ENCODE data around the gene CAPN13.

Gene CAPN13

DNA sequence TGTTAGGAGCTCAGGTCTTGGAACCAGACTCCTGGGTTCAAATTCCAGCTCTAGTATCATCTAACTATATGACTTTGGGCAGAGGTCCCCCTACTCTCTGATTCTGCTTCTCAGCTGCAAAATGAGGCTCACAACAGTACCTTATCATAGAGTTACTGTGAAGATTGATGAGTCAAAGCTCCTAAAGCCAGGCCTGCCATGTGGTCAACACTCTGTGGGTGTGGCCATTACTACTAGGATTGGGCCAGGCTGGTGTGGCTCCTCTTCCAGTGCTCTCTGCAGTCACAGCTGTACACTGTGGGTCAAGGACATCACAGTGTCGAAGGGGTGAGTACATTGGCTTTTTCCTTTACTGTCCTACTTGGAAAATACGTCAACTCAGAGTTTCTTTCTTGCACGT, 22.6 kb downstream of the CAPN13 start:
- no peak for FAIRE-seq

DNA sequence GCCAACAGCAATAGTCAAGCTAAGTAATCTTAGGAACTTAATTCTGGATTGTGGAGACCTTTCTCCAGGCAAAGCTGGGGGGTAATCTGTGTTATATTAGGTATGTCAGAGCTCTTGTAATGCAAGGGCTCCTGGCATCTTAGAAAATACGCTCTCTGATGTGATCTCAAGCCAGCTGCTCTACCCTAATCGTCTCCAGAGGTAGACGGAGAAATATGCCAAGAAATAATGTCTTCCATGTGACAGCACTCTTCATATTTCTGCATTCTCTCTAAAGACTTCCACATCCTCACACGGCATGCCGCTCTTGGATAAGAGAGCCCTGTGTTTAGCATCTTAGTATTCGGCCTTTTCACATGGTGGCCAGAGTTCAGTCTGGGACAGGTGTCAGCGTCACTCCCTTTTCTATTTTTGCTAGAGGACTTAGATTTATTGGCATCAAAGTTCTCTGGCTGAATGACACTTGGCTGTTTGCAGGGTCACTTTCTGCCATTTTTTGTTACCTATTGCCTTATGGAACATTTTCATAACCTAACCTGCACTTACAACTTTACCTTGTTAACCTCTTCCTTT, 25.2 kb downstream of the CAPN13 start:
- no peak for FAIRE-seq

DNA sequence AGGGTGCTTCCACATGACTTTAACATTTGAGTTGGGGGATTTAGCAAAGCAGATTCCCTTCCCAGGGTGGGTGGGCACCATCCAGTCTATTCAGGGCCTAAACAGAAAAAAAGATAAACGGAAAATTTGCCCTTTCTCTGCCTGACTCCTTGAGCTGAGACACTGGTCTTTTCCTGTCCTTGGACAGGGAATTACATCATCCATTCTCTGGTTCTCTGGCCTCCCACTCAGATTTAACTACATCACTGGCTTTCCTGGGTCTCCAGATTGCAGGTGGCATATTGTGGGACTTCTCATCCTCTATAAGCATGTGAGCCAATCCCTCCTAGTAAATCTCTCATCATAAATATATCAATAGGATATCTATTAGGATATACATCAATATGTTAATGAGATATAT, 25.8 kb downstream of the CAPN13 start:
- no peak for FAIRE-seq

DNA sequence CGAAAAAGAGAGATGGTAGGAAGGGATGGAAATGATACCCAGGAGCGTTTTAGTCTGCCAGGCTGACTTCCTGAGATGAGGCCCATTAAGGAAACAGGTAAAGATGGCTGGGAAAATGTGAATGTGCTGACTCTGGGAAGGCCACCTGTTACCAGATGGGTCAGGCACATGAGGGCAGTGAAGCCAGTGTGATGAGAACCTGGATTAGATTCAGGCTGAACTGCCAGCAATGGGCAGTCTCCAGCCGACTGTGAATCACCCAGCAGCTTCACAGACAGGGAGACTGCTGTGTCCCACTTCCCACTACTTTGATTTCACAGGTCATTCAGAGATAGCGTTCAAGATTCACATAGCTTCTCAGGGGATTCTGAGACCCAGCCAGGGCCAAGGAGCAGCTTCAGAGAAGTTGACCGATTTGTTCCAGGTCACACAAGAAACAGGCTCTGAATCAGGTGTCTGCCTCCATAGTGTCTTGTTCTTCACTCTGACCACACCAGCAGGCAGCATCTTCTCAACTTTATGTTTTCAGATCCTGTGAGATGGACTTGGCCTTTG, 26.4 kb downstream of the CAPN13 start:
- FAIRE-seq = no peak

DNA sequence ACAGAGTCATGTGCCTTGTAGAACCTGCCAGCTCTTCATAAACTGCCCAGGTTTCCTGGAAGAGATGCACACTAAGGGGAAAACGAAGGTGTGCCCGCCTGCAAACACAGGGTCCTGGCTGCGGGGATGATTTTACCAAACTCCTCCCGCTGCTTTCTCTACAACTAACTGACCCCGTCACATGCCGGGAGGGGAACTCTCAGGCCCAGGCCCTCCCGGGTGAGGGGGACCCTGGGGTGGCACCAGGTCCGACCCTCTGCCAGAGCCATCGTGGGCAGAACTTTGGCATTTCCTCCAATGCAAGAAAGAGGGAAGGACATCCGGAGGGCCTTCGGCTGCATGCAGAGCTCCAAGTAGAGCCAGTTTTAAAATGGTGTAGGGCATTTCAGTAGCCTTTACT, 28.6 kb downstream of the CAPN13 start:
- no peak for FAIRE-seq

DNA sequence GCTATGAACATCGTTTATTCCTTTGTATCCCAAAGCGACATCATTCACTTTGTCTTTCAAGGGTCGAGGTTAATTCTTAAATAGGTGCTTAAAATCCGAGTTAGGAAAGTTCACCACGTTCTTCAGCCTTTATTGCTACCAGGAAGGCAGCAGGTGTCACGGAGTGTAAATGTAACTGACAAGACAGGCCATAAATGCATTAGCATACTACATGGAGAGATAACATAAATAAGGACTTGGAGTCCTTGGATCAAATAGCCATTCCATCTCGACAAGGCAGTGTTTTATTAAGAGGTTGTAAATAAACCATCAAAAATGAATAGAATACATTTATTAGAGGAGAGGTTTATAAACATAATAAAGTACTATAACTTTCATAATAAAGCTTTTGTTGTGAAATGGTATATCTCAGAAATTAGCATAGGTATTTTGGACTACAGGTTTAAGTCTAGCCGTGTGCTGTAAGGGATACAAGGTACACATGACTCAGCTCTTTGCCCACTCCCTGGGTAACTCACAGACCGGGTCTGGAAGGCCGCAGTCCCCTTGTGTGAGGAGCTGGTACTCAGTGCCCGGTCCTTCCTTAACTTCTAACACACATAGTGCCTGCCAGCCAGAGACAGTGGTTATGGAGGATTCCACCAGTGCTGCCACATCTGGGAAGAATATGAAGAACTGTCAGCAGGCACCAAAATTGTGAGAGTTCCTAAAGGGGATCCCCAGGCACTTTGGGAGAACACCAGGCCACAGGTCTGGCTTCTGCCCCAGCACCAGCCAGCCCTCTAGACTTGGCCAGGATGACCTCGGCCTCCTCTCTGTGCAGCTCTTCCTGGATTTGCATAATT, 29.4 kb downstream of the CAPN13 start:
- FAIRE-seq = no peak

DNA sequence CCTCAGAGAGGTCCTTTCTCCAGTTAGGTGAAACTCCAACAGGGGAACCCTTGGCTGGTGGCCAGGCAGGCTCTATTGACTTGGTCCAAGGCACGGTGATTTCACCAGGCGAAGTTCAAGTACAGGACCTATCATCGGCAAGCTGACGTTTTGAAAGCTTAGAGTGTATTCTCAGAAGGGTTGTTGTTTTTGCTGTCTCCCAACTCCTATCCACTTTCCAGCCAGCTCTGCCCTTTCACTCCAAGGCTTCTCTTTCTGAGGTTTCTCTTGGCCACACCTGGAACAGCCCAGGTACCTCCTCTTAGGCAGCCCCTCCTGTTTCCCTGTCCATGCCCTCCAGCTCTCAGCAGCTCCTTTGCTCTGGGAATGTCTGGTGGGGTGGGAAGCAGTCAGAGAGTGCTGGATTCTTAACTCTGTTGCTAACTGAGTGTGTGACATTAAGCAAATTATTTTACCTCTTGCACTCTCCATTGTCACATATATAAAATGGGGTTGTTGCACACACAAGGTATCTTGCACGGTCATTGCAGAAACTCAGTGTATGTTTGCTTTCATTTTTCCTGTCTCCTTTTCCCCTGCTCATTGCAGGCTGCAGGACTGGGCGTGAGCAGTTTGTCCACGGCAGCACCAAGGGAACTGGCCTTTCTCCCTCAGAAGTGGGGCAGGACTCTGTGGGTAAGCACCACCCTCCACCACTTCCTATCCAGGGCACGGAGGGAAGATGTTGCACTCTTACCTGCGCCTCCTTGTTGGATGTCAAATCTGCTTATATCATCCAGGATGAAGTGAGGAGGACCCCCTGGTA, 30.2 kb downstream of the CAPN13 start:
- no peak for FAIRE-seq

DNA sequence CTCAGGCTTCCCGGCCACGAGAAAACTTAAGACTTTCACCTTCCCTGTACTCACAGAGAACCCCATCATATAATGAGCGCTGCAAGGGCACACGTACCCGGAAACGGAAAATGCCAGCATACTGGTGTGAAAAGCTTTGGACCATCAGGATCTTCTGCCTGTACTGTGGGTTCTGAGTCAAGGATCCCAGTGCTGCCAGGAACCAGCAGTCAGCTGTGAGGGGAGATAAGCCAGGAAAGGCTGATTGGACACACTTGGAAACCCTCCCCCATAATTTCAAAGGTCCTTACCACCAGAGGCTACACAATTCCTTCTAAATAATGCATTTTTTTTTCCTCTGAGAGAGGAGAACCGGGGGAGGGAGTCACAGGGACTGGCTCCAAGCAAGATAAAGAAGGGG, 31.4 kb downstream of the CAPN13 start:
- FAIRE-seq = no peak

DNA sequence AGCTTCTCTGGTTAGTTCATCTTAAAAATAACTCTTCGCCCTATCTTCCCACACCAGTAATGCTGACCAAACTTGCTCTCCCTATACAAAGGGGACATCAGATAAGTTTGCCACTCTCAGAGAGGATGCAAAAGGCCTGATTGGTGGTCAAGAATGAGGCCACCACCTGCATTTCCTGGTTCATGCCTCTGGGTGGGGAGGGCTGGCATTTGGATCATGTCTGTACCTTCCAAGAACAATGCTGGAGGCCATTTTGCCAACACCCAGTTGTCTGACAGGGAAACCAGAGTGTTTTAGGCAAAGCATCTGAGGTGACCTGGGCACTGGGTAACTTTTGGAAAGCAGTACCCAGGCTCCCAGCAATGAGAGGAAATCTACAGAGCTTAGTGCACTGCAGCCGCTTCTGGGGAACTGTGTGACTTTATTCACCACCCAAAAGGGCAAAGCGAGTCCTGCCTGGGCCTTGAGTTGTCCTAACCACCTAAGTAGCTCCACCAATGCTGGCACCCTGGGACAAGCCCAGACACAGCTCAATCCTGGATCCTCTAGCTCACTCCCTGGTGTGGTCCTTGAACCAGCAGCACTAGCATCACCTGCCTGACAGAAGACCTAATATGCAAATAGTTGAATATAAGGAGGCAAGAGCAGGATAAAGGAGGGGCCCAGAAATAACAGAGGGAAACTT, 35.1 kb downstream of the CAPN13 start:
- FAIRE-seq = no peak

DNA sequence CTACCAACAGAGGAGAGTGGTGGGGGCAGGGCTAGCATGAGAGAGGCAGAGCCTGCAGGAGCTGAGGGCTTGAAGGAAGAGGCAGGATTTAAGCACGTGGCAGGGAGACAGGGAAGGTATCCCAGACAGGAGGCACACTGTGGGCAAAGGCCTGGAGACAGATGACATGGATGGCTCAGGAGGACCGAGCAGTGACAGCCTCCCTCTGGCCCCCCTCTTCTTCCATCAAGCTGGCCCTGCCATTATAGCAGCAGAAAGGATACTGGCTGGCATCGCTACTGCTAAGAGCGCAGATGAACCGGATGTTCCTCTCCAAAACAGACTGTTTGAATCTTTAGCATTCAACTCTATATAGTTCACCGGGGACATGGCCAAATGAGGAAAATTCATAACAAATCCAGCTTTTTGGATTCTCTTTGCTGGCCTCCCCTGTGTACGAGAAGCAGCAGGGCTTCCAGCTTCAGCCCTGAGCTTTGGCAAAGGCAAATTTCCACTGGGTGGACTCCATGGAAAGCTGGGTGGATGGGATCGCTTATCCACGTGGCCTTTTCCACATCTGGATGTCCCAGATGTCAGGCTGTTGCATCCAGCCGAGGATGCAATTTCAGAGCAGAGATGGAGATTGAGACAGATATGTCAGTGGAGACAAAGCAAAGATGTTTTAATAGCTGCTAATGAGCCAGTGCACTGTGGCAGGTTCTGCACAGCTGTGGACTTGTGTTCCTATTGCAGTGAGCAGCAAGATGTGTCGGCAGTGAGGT, 36.2 kb downstream of the CAPN13 start:
- no peak for FAIRE-seq

DNA sequence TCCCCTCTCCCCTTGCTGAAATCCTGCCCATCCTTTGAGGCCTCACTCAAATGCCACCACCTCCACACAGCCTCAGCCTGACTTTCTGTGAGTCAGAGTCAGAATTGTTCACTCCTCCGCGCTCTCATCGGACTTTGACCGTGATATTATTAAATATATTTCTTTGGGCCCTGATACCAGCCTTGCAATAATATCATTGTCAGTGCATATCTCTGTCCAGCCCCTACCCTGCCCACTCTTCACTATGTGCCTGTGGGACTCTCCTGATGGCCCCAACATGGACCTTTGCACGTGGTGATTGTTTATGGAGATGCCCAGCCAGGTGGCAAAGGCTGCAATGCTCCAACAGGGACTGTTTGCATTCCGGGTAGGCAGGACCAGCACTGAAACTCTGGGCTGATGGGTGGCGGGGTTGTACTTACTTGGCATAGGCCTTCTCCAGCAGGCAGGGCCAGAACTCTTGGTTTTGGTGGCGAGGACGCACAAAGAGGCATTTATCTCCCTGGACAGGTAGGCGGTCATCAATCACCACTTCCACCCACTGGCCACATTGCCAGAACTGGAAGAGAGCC, 37.3 kb downstream of the CAPN13 start:
- FAIRE-seq = no peak

DNA sequence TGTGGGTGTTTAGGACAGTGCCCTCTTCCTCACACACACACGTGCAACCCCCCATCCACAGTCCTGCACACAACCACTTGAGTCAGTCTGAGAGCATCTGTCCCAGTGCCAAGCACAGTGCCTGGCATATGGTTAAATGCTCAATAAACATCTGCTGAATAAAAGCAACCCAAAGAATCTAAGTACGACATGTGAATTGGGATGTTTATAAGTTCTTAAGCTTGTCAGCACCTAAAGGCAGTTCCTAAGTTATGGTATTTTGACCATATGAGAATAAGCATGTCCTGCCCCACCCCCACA, 37.8 kb downstream of the CAPN13 start:
- no peak for FAIRE-seq

DNA sequence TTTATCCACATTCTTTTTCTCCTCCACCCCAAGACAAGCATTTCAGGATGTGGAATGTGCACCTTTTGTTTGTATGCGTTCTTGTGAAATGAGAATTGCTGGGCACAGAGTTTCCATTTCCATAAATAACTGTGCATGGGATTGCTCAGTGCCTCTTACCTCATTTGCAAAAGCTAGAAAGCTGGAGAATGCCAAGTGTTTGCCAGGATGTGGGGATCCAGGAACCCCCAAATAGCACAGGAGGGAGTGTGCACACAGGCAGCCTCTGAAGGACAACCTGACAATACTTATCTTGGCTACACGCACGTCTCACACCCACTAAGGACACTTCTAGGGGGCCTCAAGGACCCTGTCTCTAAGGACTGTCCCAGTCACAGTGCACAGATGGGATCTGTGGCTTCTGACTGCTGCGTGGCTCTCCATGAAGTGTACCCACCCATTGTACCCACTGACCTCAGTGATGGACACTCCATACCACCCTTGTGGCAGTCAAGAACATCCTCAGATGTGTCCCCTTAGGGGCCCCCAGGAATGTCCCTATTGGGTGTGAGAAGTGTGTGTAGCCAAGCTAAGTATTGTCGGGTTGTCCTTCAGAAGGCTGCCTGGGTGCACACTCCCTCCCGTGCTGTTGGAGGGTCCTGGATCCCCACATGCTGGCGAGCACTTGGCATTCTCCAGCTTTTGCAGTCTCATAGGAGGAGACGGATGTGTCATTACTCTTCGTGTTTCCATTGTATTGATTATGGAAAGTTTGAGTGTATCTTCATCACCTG, 38.4 kb downstream of the CAPN13 start:
- no peak for FAIRE-seq

DNA sequence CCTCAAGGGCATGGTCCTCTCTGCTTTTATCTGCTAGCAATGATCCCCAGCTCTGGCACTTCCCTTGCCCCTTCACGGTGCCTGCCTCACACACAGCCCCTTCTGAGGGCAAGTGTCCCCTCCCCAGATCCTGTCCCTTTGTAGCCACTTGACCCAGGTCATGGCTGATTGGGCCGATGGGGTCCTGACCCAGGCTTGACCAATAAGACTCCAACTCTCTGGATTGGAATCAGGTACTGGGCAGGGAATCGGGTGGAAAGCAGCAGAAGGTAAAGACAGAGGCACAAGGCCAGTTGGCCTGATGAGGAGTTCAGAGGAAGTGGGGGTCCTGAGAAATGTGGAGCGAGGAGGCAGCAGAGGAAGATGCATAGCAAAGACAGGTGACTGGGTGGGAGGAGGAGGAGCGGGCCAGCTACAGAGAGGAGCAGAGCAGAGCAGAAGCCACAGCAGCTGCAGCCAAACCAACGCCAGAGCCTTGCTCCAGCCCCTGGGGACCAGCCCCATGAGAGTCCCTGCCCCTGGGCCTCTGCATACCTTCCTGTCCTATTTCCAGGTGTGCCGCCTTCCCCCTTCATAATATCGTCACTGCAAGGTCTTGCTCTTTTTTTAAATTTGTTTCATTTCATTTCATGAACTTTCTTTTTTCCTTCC, 39.1 kb downstream of the CAPN13 start:
- FAIRE-seq = no peak

DNA sequence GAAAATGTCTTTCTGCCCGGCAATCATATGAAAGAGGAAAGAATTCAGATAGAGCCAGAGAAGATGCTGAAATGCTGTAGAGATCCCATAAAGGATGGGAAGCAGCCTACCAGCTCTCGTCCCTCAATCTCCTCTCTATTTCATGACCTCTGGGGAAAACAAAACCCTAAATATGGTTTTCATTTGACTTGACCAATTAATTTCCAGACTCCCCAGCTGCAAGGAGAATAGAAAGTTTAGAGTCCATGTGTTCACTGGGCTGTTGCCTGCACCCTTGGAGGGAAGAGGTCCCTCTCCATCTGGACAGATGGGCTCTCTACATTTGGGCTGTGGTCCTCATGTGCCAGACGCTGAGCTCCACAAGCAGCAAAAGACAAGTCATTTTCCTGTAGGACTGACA, 40.6 kb downstream of the CAPN13 start:
- no peak for FAIRE-seq

DNA sequence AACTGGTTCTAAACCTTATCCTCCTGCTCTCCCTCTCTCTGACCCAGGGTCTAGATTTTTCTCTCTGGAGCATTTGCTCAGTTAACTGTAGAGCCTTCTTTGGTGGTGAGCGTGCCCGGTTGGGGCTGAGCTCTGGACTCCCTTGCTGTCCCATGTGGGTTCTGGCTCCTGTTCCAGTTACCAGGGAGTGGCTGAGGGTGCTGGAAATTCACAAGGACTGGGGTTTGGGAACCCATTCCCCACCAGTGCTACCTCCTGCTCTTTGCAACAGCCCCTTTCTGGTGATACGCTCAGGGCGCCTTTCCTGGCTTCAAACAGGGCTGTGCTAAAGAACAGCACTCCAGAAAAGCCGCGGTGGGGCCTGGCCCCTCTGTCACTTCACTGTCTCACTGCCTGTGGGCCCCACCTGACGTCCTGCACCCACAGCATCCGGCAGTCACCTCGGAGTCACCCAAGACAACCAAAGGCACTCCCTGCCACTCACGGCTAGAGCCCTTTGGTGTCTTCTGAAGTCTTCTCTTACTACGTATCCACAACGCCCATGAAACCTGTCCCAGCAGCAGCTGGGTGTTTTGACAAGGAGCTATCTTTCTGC, 41.3 kb downstream of the CAPN13 start:
- FAIRE-seq = no peak

DNA sequence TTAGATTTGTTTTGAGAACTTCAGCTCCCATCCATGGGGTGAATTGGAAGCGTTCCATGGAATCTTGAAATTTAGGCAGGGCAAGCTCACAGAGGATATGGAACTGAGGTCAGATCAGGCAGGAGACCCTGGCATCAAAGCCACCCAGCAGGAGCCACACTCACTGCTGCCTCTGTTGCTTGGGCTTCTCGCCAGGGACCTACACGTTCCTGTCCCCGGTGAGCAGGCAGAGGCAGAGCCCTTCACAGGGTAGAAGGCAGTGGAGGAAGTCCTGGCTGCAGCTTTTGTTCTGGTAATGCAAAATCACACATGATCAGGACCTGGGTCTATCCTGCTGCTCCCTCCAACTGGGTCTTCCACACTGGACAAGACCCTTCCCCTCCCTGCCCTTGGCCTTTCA, 42.1 kb downstream of the CAPN13 start:
- no peak for FAIRE-seq

DNA sequence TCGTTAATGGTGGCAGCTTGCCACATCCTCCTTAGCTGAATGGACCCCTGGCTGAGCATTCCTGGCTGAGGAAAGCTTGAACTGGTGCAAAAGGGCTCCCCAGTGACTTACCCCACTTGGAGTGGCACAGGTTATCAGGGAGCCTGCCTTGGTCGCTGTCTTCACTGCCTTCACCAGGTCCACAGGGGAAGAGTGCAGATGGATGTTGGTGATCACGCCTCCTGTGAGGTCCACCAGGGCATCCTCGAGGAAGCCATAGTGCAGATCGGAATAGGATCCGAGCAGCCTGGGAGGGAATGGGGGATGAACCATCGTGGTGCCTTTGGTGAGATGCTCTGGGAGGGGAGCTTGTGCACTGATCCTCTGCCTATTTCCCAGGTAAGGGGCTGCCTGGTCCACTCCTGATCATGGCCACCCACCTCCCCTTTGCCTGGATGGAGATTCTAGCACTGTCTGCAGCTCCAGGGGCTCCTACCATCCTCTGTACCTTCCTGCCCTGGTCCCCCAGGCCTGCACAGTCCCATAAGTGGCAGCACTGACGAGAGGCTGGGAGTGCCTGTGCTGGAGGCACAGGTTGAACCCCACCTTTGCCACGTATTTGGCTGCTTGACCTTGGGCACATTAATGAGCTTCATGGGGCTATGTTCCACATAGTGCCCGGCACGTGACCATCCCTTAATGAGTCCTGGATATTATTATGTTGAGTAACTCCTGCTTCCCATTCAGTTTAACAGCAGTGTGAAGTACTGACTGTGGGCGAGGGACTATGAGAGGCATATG, 43.0 kb downstream of the CAPN13 start:
- no peak for FAIRE-seq

DNA sequence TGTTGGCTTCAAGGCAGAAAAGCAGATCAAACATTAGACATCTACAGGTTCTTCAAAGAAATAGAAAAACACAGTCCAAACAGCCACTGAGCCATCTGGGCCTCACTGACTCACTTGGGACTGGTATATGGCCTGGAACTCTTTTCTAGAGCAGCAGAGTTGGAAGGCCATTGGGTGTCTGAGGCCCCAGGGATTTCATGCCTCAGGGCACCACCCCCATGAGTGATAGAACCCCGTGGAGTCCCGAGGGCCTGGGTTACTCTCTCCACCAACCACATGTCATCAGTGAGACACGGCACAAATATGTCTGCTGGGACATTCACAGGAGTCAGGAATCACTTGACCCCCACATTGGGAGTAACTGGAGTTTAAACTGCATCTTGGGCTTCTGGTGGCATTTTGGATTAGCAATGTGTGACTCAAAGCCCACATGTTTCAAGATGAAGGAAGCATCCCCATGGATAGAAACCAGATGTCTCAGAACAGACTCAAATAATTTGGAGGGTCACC, 44.0 kb downstream of the CAPN13 start:
- FAIRE-seq = no peak

Measured in TTC549 (cell line).